ENCODE results near the gene FTCDNL1. TPM values are rescaled to one million over a fixed set of nuclear protein-coding genes. Genes with fewer than 3 reads are reported as not detected.

The FTCDNL1 gene
- total RNA-seq, 1 experiment from 2014 or later = 0.69 TPM

DNA sequence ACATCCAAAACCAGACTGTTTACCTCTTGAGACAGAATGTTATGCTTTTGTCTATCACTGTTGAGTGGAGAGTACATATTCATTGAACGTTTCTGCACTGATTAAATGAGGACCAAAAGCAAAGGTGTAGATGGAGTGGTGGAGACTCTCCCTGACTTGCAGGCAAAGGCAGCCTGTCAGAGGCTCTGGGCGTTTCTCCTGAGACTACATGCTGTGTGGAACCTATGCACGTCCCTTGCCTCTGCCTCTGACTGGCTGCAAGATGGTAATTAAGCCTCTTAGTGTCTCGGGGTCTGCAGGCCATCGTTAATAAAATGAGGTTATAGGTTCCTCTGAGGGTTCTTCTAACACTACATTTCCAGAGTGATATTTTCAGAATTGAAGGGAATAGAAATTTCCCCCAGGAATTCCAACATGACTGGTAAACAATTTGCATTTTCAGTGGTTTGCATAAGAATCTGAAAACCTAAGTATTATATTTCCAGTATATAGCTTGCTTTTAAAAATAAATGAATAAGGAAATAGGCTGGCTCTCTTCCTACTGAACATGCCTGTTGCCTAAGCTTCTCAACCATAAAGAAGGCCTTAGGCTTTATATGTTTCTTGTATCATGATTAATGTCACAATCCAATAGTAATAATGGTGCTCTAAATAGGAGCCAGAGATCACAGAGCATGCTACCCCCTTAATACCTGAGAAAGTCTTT lies 107.4 kb downstream of the FTCDNL1 start:
- no peak for DNase-seq (ENCODE audit: low spot score)

DNA sequence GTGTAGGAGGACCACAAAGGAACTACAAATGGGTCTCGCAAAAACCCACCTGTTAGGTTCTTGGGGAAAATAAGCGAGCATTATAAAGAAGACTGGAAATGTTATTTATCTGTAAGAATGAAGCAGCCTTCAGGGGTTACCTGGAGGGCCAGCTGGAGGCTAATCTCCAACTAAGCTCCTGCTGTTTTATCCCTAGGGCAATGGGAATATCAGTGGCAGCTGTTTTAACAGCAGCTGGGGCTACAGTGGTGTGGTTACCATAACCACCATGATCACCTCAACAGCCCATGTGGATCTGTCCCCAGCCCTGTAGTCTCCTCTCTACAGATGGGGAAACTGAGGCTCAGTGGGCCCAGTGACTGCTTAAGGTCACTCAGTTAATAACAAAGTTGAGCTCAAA lies 108.1 kb downstream of the FTCDNL1 start:
- DNase-seq (ENCODE audit: low spot score) = no peak

DNA sequence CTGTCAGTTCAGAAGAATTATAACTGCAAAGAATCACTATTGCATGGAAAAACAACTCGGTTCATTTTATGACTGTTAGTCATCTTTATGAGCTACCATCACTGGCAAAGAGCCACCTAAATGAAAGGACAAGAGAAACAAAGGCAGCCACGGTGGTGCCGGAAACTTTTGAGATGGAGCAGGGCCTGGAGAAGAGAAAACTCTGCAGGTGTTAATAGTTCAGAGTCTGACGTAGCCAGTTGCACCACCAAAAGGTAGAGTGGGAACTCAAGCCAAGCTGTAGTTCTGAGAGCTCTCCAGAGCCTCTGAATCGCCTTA lies 110.9 kb downstream of the FTCDNL1 start:
- no peak for DNase-seq (ENCODE audit: low spot score)

DNA sequence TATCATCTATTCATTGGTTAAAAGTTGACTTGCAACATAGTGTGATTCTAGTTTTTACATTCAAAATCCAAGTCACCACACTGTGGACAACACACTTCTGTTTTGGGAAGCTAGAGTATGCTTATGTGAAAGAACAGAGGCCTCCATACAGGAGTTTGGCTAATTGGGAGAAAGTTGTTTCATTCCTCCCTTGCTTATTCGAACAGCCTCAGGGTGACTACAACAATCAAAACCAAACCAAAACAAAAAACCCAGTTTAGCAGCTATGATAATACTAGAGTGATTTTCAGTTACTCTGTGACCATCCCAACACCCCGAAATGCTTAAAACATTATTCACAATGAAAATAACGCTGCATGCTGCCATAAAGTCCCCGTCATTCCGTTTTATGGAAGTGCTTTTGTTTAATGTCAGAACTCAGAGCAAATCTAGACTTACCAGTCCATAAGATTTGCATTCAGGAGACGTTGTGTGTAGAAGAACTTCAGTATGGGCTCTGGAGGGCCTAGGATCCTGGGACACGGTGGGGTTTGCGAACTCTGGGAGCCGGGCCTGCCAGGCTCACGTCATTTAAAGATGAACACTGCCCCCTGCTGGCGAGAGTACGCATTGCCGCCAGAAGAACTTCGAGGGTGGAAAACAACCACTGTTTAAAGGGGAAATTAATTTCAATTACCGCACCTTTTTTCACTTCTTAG lies 111.4 kb downstream of the FTCDNL1 start:
- peak; percentile 57 for DNase-seq (ENCODE audit: low spot score)

- DNase-seq (ENCODE audit: low spot score) = peak; percentile 7
These were observed 112.1 kb downstream of the FTCDNL1 start for GRCh38 chr2:199738727-199739412.

DNA sequence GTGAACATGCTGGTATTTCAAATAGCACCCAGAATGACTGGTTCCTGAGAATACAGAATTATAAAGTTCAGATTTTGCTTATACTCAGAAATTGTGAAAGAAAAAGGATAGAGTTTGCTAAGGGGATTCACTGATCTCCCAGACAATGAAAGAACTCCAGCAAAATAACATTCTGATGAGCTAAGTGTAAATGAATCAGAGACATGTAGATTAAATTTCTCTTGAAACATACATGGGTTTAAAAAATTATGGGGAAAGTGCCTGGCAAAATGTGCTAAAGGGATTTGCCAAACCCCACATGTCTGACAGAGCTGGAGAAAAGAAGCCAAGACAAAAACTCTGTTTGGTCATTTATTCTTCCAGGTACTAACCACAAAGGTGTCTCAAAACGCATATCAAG lies 116.3 kb downstream of the FTCDNL1 start:
- DNase-seq (ENCODE audit: low spot score) = no peak

DNA sequence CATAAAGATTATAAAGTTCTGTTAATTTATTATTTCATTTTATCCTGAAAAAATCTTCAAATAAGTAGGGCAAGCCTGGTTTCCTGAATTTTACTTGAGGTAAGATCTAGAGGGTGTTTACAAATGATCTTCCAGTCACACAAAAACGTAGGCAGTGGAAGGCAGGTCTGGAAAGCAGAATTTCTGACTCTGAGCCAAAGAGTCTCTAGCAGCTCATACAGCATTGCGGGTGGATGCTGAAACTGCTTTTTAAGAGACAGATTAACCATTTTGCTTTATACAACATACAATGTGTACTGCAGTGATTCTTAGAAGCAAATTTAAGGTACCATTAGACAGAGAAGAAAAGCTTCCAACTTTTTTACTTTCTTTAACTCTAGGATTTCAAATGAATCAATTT lies 117.0 kb downstream of the FTCDNL1 start:
- no peak for DNase-seq (ENCODE audit: low spot score)

GRCh38 chr2:199727801-199728200 lies 123.2 kb downstream of the FTCDNL1 start:
- no peak for DNase-seq (ENCODE audit: low spot score)

GRCh38 chr2:199727306-199727705 lies 123.7 kb downstream of the FTCDNL1 start:
- no peak for DNase-seq (ENCODE audit: low spot score)

DNA sequence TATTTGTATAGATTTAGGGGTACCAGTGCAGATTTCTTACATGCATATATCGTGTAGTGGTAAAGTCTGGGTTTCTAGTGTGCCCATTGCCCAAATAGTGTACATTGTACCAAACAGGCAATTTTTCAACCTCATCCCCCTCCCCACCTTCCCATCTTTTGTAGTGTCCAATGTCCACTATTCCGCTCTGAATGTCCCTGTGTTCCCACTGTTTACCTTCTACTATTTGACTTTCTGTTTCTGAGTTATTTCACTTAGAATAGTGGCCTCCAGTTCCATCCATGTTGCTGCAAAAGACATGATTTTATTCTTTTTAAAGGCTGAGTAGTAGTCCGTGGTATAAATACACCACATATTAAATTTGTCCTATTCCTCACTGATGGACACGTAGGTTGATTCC lies 132.9 kb downstream of the FTCDNL1 start:
- DNase-seq (ENCODE audit: low spot score) = no peak

- DNase-seq (ENCODE audit: low spot score) = no peak
These were observed 133.4 kb downstream of the FTCDNL1 start for GRCh38 chr2:199717587-199717907.

DNA sequence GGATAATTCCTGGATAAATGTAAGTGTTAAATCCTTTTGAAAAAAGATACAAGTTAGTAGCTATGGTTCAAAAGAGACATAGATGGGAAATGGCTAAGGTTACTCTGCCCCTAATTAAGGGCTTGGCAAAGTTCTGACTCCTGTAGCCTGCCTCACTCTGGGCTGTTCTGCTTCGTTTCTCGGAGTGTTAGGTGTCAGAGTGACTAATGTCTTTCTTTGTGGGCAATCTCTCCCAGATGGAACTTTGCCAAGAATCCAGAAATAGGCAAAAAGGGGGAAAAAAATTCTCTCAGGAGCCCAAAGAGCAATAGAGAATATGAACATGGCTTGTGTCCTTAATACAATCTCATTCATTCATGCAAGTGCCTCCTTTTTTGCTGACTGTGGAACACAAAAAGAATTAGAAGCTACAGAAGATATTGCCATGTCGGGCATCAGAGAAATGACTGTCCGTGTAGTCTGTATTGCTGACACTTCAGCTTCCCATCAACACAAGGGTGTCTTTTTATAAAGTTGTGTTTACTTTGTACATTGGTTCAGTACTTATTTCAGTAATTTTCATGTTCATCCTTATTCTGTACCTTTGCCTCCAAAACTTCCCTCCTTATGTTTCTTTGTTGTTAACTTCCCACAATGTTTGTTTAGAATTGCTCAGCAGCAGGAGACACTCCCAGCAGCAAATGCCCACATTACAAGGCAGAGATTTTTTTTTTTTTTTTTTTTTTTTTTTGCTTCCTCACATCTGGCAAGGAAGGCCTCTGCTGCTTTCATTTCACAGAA lies 134.0 kb downstream of the FTCDNL1 start:
- DNase-seq (ENCODE audit: low spot score) = peak; percentile 7

- DNase-seq (ENCODE audit: low spot score) = no peak
These were observed 137.2 kb downstream of the FTCDNL1 start for GRCh38 chr2:199713746-199714145.

DNA sequence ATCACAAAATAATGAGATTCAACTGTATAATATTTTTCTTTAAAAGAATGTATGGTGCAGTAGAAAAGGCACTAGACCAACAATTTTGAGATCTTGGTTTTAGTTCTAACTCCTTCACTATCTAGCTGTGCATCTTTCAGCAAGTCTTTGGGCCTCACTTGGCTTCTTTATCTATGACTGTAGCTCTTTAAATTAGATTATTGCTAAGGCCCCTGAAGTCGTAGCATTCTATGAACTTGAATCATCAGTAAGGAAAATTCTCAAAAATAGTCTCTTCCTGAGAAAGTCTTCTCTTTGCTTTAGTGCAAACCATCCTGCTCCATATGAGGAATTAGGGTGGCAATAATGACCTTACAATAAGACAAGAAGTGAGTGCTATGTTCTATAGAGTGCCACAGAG lies 140.4 kb downstream of the FTCDNL1 start:
- DNase-seq (ENCODE audit: low spot score) = no peak

Small RNA genes lying within 50 kb of the gene (small RNA-seq; reads per million reads assigned to genes)
- gene AC108032.1 (not detected), gene RN7SL717P (not detected)

Other genes starting within 250 kb of the FTCDNL1 start
- 6.4 and 6.8 TPM in 2 replicates for gene C2orf69, start 60.1 kb upstream of the FTCDNL1 start, total RNA-seq (2014; rRNA removed; shearing (Covaris generic))
- 4.3 and 4.4 TPM in 2 replicates for gene TYW5, start 104.3 kb upstream of the FTCDNL1 start, total RNA-seq (2014; rRNA removed; shearing (Covaris generic))
- 38.3 and 53.6 TPM in 2 replicates for gene MAIP1, start 104.4 kb upstream of the FTCDNL1 start, total RNA-seq (2014; rRNA removed; shearing (Covaris generic))